Pancreas (tissue), 10 donors: ENCODE data around the gene ASTN2. TPM values are rescaled to one million over a fixed set of nuclear protein-coding genes. Genes with fewer than 3 reads are reported as not detected.

Experiments
- ATAC-seq, 4 donors: fragments of 200-7000 bp; cut with Tn5 transposase; one replicate each; pipeline versions ENCODE4 v1.8.0 to v1.9.1; 2020; ENCODE audit warnings: mild to moderate bottlenecking in 4 of 4, moderate library complexity in 4 of 4
- DNase-seq, 6 donors: peaks; one replicate each; pipeline ENCODE4 v3.0.0-alpha.2; 2020
- FAIRE-seq: peaks from 2 replicates; lab custom pipeline; 2012; peaks lifted over from hg19 to GRCh38; lab: Jason Lieb, UNC
- H3K27ac ChIP-seq, 4 donors: fragments of 200-600 bp; sonication (generic); 1 replicate in 3 of 4; 2 replicates in 1 of 4; pipeline versions ENCODE4 v1.5.0 to v1.8.0; 2020
- H3K27me3 ChIP-seq, 4 donors: fragments of 200-600 bp; one replicate each; pipeline ENCODE4 v1.8.0; 2021
- H3K36me3 ChIP-seq, 3 donors: fragments of 200-600 bp; sonication (generic) in 1 of 3; one replicate each; pipeline versions ENCODE4 v1.5.0 to v1.8.0; 2020 to 2021
- H3K4me1 ChIP-seq, 3 donors: fragments of 200-600 bp; one replicate each; pipeline ENCODE4 v1.8.0; 2021
- H3K4me3 ChIP-seq, 4 donors: fragments of 200-600 bp; sonication (generic) in 2 of 4; one replicate each; pipeline versions ENCODE4 v1.5.0 to v1.8.0; 2020 to 2021
- H3K9me3 ChIP-seq, 4 donors: fragments of 200-600 bp; one replicate each; pipeline ENCODE4 v1.8.0; 2021
- CTCF ChIP-seq, 4 donors: fragments of 200-600 bp; sonication (generic) in 3 of 4; IDR thresholded peaks; one replicate each; pipeline versions ENCODE4 v1.5.0 to v1.8.0; 2021; ENCODE audit warnings: antibody characterized with exemption in 4 of 4
- WGBS, 2 donors: extraction: QIAGEN DNeasy Blood & Tissue Kit; methylation state at CpG; one replicate each; pipeline ENCODE4 v1.1.7; 2013; 5-methylcytosine and 5-hydroxymethylcytosine counted together
- intact Hi-C, 3 donors: fragments of 100-400 bp; cut with DNase I; formaldehyde crosslinking; loops; one replicate each; pipeline versions ENCODE4 v1.11.1 to v1.14.2; 2022
- polyA plus RNA-seq, 2 donors: library from polyadenylated mRNA; stranded (reverse); fragments of 200-250 nt; gene quantifications; one replicate each; pipeline ENCODE4 v1.2.3, GENCODE V29; 2013
- total RNA-seq, 6 donors: library from RNA; stranded (reverse); fragmentation: NEBNext Ultra II Directional in 4 of 6; extraction: Animal tissue kit (Norgen Biotek cat#: 25700) in 4 of 6; gene quantifications; one replicate each; pipeline versions ENCODE4 v1.2.1 to v1.2.4, GENCODE V29; 2021 to 2023
- donor health status: healthy with polysubstance abuse.
- donor health status: DM: no; HTN: no; CAD: no; lungs with moderate emphysema.
- donor health status: DM: no; HTN: no; CAD: no.
- donor health status: control.
- donor health status: control.
- donor health status: Bipolar disorder and iron deficiency.
- donor health status: DM: yes; HTN: yes; CAD: no.
- donor health status: DM: no; HTN: no; CAD: no.
- donor health status: DM: no; HTN: no; CAD: no.
- donor health status: DM: yes; HTN: yes; CAD: no.

The ASTN2 gene
- total and polyA plus RNA-seq, 8 donors: 1.3 to 11.9 (median 6.7) TPM

- FAIRE-seq (no peak), DNase-seq (no peak), ATAC-seq (no peak)
- no peak overlapping the region for H3K27ac ChIP-seq
- intact Hi-C loops: loop anchor here in 1 of 3 donors (5.0 kb wide), 1 partner anchor 49 kb away; no protein-coding TSS in a partner anchor
- no peaks in the 10 kb centered on the region for H3K36me3 ChIP-seq
- H3K9me3 ChIP-seq: no peaks in the 10 kb centered on the region
- H3K4me3 ChIP-seq: no peak overlapping the region
- H3K27me3 ChIP-seq: no peaks in the 10 kb centered on the region
- 60 to 67% methylated on average over 1 of the region's 1 CpG for WGBS, 2 donors
- H3K4me1 ChIP-seq: peaks cover 0 to 8% (median 0%) of the 10 kb centered on the region in 3 donors
- no peak for TF ChIP-seq CTCF (IDR thresholded peaks at IDR 0.05)
Measured at GRCh38 chr9:116496167-116496566, 918.7 kb downstream of the ASTN2 start.

- DNase-seq: no peak
- FAIRE-seq: no peak
- H3K36me3 ChIP-seq: no peaks in the 10 kb centered on the region
- no peak for ATAC-seq
- TF ChIP-seq CTCF (IDR thresholded peaks at IDR 0.05): no peak
- intact Hi-C loops: loop anchor here in 1 of 3 donors (5.0 kb wide), 1 partner anchor 48 kb away; no protein-coding TSS in a partner anchor
- H3K4me3 ChIP-seq: no peak overlapping the region
- 76 to 84% methylated on average over 6 of the region's 6 CpGs for WGBS, 2 donors
- peaks cover 0 to 12% (median 0%) of the 10 kb centered on the region in 3 donors for H3K4me1 ChIP-seq
- H3K27me3 ChIP-seq: no peaks in the 10 kb centered on the region
- H3K27ac ChIP-seq: no peak overlapping the region
- no peaks in the 10 kb centered on the region for H3K9me3 ChIP-seq
Measured at GRCh38 chr9:116495725-116496124, 919.1 kb downstream of the ASTN2 start.

GRCh38 chr9:116494815-116495634 is 919.8 kb downstream of the ASTN2 start:
- WGBS, 2 donors: 49 to 50% methylated on average over 5 of the region's 5 CpGs
- Histone ChIP-seq H3K4me3 (no peak overlapping the region), H3K27ac (no peak overlapping the region), H3K9me3 (no peaks in the 10 kb centered on the region), H3K36me3 (no peaks in the 10 kb centered on the region), H3K27me3 (no peaks in the 10 kb centered on the region), H3K4me1 (peaks cover 0 to 13% (median 0%) of the 10 kb centered on the region in 3 donors)
- peak; percentile 59 to 71 (median 62) for TF ChIP-seq CTCF (IDR thresholded peaks at IDR 0.05)
- intact Hi-C loops: loop anchor here in 1 of 3 donors (5.0 kb wide), 1 partner anchor 48 kb away; no protein-coding TSS in a partner anchor
- peak; percentile 73 to 91 (median 82) for ATAC-seq
- peak in 5 of 6 donors; percentile 19 to 74 (median 54) for DNase-seq
- no peak for FAIRE-seq

- DNase-seq: no peak
- H3K9me3 ChIP-seq: no peaks in the 10 kb centered on the region
- no peaks in the 10 kb centered on the region for H3K36me3 ChIP-seq
- H3K4me1 ChIP-seq: peaks cover 0 to 13% (median 5%) of the 10 kb centered on the region in 3 donors
- WGBS, 2 donors: 88 to 90% methylated on average over 8 of the region's 8 CpGs
- no peaks in the 10 kb centered on the region for H3K27me3 ChIP-seq
- no peak for TF ChIP-seq CTCF (IDR thresholded peaks at IDR 0.05)
- no peak overlapping the region for H3K27ac ChIP-seq
- intact Hi-C loops: no loop called here
- FAIRE-seq: no peak
- ATAC-seq: no peak
- no peak overlapping the region for H3K4me3 ChIP-seq
Measured at GRCh38 chr9:116493183-116493860, 921.5 kb downstream of the ASTN2 start.
